Medulla oblongata (tissue), 1 donor: ENCODE data around the gene CTNNA3.

ENCODE experiments used
- DNase-seq: peaks from one replicate; pipeline ENCODE4 v3.0.0-alpha.2; 2015; ENCODE audit errors: extremely low spot score

The CTNNA3 gene

DNA sequence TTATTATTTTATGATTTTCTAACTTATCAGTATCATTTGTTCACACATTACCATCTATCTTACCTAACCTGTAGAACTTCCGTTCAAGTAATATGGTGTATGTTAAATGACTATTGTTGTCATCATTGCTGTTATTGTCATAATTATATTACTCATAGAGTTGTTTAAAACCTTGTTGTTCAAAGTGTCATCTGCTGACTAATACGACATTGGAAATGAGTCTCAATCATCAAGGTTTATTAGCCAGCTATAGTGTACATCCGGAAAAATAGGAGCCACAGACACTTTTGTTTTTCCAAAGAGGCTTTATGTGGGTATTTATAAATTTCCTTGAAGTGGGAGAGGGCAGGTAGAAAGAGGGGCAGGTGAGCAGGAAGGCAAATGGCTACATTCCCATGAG, 1157.1 kb downstream of the CTNNA3 start:
- DNase-seq, result no peak

DNA sequence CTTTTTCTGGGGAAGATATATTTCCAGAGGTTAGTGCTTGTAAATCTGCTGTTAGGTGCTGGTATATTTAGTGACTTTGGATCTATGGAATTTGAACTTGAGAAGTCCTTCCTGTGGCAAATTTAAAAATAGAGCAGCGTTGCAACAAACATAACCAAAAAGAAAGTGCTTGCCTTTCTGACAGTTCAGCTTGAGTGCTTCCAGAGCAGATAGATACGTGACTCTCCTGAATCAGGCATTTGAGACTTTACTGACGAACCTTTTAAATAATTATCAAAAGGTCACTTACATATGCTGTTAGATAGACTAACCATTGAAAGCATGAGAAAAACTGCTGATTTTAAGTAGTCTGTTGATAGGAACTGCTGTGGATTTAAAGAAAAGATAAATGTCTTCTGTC, 1157.6 kb downstream of the CTNNA3 start:
- DNase-seq, result no peak

DNA sequence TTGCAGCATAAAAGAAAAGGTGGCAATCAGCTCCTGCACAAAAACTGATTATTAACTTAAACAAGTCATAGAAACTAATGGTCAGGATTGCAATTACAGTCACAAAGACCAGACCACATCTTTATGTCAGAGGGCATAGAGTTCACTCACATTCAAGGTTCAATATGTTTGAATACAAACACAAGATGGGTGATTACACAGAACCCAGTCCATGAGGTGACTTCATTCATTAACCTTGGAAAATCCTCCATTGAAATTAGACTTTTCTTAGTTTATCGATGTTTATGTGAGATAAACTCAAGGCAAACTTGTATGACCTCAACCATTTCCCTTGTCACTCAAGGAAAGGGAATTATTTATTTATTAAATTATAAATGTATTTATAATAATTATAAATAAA, 1158.8 kb downstream of the CTNNA3 start:
- no peak for DNase-seq

DNA sequence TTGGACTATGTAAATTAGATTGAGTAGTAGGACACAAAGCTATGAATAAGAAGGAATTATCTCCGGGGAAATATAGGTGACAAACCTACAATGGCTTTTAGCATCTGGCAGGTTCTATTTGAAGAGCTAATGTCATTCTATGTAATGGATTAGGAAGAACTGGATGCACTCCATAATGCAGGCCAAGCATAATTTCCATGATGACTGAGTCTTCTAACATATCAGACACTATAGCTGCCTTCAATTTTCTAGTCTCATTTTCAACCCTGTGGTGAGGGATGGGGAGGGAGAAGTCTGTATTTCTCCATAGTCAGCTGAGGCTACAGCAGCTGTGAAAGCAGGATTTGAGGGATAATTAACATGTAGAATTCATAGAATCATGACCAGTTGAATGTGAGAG, 1160.6 kb downstream of the CTNNA3 start:
- no peak for DNase-seq

DNA sequence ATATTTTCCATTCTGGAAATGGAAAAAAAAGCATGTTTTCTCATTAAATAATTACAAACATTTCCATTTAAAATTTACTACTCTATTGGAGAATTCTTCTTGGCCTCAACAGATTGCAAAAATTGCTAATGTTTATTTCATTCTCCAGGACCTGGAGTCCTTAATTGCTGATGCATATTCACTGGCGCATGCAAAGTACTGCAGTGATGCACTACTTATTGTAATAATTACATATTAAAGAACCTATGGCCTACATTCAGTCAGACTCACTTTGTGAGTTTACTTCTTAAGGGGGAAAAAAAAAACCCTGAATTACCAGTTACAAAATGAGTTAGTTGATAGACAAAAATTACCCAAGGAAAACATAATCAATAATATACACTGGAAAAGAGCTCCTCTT, 1161.1 kb downstream of the CTNNA3 start:
- DNase-seq, result no peak

DNA sequence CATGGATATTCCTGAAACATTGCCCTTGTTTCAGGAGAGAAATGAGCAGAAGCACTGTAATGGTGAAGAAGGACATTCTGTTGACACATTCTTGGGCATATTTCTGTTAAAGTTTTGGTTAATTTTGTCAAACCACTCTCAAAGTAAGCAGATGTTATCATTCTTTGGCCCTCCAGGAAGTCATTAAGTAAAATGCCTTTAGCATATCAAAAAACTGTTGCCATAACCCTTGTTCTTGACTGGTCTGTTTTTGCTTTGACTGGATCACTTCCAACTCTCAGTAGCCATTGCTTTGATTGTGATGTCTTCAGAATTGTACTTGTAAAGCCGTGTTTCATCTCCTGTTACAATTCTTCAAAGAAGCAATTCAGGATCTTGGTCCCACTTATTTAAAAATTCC, 1174.5 kb downstream of the CTNNA3 start:
- no peak for DNase-seq

DNA sequence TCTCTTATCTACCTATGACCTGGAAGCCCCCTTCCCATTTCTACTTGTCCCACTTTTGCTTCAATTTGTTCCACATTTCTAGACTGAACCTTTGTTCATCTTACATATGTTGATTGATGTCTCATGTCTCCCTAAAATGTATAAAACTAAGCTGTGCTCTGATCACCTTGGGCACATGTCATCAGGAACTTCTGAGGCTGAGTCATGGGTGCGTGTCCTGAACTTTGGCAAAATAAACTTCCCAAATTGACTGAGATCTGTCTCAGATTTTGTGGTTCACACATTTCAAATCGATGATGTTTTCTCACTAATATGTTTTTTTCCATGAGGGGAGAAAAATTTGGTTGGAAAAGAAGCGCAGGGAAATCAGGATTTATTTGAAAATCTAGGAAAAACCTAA, 1176.4 kb downstream of the CTNNA3 start:
- no peak for DNase-seq

DNA sequence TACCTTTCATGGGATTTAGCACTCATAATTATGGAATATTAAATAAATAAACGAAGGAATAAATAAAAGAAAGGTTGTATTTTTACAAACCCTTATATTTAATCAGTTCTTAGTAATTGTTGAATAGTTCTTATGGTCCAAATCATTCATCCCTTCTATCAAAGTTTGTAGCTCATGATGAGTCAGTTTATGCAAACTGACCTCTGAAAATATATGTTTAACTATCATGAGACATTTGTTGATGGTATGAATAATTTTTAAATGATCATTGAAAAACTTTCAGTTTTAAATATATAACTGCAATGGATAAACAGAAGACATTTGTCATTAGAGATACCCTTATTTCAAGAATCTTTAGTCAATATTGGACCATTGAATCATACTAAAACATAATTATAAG, 1181.3 kb downstream of the CTNNA3 start:
- DNase-seq, result no peak

DNA sequence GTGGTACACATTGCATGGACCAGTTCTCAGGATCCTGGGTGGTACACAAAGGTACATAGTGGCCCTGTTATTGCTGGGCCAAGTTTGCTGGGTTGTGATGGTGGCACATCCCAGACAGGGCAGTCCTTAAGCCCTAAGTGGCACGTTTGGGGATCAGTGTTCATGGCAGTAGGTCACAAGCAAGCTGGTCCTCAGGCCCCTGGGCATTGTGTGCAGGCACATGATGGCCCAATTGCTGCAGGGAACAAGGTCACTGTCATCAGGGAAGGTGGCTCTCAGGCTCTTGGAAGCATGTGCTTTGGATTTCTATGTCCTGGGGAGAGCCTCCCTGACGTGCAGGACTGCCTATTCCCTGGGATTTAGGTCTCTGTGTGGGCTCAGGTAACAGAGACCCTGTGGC, 1182.5 kb downstream of the CTNNA3 start:
- no peak for DNase-seq

DNA sequence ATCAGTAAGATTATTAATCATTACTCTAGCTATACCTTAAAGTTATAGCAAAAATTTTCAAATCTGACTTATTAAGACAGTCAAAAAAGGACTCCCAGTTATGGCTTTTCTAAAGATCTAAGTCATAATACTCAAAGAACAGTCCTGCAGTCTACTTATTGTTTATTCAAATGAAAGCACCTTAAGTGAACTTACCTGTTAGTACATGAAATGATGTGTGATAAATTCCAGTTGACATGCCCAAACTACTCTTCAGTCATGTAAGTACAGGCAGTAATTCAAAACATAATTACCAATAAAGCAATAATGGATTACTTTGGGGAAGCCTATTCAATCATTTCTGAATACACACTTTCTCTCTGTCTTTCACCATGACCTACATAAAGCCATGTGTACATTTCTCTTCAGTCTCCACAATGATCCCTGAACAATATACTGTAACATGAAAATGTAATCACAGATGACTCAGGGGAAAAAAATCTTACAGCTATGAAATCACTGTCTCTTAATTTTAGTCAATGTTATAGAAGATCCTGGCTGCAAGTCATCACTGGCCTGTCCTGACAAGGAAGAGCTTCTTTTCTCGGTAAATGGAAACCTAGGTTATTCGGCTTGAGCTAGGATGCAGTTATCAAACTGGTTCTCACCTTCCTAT, 1190.9 kb downstream of the CTNNA3 start:
- DNase-seq, result no peak

DNA sequence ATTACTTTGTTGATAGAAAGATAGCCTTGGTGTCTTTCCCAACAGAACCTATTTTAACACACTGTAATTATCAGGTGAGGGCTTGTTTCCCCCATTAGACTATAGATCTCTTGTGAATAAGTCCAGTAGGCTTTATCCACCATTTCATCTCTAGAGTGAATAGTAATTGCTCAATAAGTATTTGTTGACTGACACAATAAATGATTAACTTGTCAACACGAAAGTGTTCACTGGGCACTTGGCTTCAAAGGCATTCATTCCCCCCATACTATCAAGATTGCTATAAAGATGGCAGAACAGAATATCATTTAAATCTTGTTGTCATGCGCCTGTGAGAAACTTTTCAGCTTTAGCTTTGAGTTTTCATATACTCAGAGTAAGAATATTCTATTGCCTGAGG, 1194.6 kb downstream of the CTNNA3 start:
- DNase-seq, result no peak

DNA sequence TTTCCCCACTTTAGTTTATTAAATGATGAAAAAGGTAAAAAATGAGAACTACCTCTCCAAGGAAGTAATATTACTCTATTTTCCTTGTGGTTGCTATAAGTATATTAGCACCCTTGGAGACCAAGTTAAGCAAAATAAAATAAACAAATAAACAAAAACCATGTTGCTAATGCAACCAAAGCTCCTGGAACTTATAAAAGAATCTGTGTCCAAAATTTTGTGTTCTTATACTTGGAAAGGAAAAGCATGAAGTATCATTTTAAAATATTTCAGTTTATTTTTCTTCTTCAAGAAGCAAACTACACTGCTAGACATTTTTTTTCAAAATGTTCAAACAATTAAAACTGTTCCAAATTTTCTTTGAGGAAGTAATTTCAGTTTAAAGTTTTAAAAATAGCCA, 1212.0 kb downstream of the CTNNA3 start:
- DNase-seq, result no peak

DNA sequence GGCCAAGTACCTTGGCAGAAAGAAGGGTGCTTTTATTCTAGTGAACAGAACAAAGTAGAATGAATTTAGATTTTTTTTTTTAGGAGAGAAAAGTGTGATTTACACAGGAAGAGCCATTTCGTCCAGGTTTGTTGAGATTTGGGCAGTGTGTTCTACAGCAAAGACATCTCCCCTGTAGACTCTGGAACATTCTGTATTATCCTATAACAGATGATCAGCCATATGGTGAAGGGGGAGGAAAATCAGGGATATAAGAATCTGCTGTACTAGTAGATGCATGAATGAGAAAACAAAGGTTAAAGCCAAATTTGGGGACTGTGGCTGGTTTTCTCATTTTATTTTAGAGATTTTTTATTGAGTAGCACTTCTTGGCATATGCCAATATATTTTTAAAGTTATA, 1223.8 kb downstream of the CTNNA3 start:
- DNase-seq, result no peak

DNA sequence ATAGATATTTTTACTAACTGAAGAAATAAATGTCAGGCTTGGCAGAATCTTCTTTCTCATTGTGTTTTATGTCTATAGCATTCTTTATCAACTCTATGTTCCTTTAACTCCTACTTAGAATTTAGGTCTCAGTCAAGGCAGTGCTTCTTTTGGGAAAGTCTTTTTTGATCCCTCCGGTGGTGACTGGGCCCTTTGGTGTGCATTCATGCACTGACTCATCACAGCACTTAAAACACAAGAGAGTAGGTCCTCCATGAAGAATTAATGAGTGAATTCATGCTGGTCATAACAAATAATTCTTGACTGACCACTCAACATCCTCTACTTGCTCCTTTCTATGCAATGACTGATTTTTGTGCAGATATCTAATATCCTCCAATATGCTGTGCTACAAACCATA, 1229.0 kb downstream of the CTNNA3 start:
- DNase-seq, result no peak

DNA sequence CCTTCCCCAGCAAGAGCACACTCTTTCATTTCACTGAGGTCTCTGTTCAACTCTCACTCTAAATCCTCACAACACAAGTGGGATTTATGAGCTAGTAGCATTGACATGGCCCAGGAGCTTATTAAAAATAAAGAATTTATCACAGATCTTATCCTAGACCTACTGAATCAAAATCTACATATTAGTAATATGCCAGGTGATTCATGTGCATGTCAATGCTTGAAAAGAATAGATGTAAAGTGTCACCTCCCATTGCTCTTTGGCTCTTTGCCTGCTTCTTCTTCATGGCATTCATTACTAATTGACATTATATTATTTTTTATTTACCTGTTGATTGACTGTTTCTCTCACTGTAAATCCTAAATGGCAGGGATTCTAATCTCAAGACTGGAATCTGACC, 1229.4 kb downstream of the CTNNA3 start:
- DNase-seq, result no peak

DNA sequence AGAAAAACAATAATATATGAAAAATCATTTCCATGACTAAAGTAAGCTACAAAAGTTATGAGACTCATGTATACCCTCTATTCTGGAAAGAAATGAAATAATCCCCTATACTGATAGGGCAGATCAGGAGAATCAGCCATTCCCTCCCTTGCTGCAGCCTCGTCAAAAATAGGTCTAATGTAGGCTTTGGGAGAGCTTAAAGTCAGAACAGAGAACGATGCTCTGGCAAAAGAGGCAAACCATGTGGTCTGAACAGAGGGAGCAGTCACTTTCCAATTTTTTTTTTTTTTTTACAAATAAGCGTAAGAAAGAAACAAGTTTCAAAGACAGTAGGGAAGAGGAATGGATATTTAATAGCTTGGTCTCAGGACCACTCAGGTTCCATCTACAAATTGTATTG, 1232.4 kb downstream of the CTNNA3 start:
- no peak for DNase-seq

DNA sequence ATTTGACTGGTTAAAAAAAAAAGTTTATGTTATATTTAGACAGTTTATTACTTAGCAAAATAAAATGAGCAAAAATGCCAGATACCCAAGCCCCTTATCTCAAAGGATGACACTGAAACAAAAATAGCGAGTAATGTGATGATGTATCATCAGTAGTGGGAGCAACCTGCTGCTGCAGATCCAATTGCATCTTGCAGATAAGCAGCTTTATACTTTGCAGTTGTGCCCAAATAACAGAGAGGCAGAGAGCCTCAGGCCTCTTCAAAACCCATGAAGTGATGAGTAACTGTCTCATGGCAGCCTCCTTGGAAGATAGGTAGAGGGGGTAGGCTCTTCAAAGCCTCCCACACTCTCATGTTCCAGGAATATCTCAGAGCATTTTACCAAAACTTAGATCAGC, 1238.4 kb downstream of the CTNNA3 start:
- DNase-seq, result no peak

DNA sequence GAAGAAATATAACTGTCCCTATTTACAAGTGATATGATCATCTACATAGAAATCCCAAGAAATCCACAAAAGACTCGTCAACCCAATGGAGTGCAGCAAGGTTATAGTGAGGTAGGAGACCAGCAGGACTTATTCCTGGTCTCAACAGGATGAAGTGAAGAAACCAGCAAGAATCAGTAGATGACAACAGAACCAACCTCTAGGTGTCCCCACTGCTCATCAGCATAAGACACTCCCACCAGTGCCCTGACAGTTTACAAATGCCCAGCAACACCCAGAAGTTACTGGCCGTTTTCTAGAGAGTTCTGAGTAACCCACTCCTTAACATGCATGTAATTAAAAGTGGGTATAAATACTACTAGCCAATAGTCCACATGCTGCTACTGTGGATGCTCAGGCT, 1240.7 kb downstream of the CTNNA3 start:
- no peak for DNase-seq

DNA sequence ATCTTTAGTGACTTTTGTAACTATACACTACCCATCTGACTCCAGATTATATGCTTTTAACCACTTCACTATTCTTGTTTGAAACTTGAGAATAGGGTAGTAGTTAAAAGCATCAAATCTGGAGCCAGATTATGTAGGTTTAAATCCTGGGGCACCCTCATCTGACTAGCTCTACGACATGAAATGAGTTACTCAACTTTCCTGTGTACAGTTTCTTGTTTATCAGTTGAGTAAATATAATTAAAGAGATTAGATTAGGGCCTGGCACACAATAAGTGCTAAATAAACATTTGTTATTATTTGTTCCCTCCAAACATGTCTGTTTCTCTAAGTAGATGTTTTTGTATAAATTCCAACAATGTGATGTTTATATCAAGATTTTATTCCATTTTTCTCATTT, 1255.4 kb downstream of the CTNNA3 start:
- no peak for DNase-seq

DNA sequence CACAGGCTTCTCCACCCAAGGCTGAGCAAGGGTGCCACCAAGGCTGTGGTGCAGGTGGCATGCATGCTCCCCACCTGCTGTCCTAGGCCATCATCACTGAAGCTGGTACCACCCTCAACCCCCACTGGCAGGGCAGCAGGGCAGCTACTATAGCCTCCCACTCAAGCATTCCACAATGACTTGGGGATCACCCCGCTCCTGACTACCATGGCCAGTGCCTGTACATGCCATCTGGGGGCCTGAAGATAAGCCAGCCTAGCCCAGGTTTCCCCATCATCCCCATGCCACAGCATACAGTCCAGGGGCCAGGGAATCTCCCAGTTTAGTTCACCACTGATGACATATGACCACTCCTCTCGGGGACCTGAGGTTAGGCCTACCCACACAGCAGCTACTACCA, 1281.1 kb downstream of the CTNNA3 start:
- no peak for DNase-seq

DNA sequence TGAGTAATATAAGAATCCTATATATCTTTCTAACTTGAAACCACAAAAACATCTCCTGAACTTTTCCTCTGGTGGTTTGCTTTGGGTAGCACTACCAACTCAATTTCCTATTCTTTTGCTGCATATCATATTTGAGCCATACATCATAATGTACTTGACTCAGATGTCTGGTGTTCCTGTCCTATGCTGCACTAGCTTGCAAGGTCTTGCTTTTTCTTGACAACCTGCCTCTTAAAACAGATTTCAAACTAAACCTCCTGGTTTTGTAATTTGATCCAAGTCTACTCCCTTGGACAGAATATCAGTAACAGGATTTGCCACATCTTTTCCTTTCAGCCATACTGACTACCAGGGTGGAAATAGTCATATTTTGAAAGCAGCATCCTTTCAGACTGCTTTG, 1290.4 kb downstream of the CTNNA3 start:
- no peak for DNase-seq

DNA sequence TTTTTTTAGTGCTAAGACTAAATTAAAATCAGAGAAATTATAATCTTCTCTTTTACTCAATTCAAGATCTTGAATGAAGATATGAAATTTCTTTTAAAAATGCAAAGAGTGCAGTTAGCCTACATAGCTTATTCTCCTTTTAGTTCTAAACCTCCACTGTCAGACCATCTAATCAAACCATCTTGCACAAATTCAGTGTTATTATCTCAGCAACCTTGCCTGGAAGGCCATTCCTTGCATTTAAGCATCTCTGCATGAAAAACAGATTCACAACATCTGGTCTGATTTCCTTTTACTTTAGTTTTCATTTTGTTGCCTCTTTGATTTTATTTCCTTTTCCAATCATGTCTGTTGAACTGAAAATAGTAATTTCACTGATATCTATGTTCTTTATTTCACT, 1297.3 kb downstream of the CTNNA3 start:
- DNase-seq, result no peak

DNA sequence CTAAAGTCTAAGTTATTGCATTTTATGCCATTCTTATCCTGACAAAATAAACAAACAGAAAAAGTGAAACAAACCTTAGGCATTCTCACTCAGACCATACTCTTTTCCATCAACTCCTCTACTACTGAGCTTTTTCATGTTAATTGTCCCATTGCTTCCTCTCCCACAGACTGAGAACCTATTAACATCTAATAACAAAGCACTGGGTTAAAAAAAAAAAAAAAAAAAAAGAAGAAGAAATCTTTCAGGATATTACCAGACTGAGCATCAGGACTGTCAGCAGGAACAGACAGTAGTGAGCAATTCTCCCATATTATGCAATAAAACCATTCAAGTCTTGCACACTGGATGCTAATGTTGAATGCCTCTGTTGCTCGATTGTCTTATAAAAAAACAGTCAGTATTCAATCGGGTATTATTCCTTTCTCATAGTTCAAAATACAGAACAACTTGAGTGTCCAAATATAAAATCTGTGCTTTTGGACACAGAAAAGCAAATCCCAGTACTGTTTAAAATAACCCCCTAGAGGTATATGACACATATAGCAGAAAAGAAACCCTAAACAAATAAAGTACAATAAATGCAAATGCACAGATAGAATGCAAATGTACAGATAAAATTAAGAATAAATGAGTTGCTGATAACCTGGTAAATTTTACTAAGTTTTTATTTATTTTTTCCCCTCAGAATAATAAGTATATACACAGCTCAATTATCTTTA, 1301.5 kb downstream of the CTNNA3 start:
- no peak for DNase-seq

DNA sequence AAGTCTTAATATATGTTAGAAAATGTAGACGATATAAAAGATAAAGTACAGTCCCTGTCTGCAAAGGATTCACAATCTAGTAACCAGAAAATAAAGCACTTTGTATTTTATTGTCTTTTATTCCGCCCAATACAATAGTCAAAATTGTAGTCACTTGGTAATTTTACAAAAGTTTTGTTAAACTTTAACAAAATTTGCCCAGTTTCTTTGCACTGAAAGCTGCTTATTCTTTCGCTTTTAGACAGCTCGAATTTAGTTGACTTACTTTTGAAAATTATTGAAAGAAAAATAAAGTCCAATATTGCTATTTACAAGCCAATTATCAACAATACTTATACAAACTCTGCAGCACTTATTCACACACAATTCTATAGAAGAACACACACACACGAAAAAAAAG, 1305.1 kb downstream of the CTNNA3 start:
- DNase-seq, result no peak
